GM18520 (cell line): ENCODE results near the gene MSX2.

Experiments used
- ATAC-seq: cut with Tn5 transposase; IDR thresholded peaks from one replicate; pipeline ENCODE4 v1.9.1; 2021; ENCODE audit not compliant: unreplicated experiment

MSX2 gene

GRCh38 chr5:174724484-174725260 is at the start of gene MSX2:
Gene MSX2, plus strand, starts transcription at chr5:174724582. Its CDS starts 78 bp downstream, at chr5:174724660.
- no peak for ATAC-seq

GRCh38 chr5:174675110-174675509 is 49.3 kb upstream of the MSX2 start:
- ATAC-seq: no peak

GRCh38 chr5:174675916-174676315 is 48.5 kb upstream of the MSX2 start:
- no peak for ATAC-seq

- no peak for ATAC-seq
Observed at GRCh38 chr5:174678107-174678506, 46.3 kb upstream of the MSX2 start.

- no peak for ATAC-seq
Observed at GRCh38 chr5:174680901-174681565, 43.3 kb upstream of the MSX2 start.

- no peak for ATAC-seq
Observed at GRCh38 chr5:174687503-174687902, 36.9 kb upstream of the MSX2 start.

- no peak for ATAC-seq
Observed at GRCh38 chr5:174688441-174689354, 35.7 kb upstream of the MSX2 start.

DNA sequence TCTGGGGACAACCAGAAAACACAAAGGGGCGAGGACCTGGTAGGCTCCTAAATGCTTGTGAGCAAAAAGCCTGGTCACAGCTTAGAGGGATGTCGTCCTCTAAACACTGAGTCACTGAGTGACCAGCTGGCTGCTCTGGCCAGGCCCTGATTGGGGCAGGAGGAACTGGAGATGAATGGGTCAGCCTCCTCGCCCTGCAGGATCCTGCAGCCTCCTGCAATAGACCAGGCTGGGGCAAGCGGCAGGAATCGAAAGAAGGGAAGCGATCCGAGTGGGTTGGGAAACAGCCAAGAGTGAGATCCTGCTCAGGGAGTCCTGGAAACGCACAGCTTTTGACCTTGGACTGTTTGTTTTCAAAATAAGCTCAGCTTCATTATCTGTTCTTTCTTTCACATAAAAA is 34.1 kb upstream of the MSX2 start:
- ATAC-seq: no peak

- ATAC-seq: no peak
Observed at GRCh38 chr5:174692381-174692780, 32.0 kb upstream of the MSX2 start.

- no peak for ATAC-seq
Observed at GRCh38 chr5:174692982-174693422, 31.4 kb upstream of the MSX2 start.

DNA sequence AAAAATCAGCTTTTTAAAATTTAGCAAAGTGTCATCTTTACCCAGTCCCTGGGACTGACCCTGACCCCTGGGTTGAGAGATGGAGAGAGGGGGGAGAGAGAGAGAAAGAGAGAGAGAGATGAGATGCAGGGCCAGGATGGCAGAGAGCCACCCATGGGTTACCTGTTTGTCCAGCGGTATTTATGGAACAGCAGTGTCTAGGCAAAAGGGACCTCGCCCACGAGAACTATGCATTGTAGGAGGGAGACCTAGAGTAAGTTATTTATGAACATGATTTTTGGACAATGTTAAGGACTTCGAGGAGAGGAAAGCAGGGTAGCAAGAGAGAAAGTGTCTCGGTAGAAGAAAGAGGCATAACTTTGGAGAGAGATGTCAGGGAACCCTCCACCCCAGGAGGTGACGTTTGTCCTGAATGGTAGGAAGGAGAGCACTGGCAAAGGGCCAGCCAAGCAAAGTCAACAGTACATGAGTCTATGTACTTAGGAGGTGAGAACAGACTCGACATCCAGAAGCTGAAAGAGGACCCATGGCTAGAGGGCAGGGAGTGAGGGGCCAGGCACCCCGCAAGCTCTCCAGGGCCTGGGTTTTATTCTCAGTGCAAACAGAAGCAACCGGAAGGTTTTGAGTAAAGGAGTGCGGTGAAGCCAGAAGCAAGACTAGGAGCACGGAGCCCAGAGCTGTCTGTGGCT is 30.5 kb upstream of the MSX2 start:
- ATAC-seq: no peak

DNA sequence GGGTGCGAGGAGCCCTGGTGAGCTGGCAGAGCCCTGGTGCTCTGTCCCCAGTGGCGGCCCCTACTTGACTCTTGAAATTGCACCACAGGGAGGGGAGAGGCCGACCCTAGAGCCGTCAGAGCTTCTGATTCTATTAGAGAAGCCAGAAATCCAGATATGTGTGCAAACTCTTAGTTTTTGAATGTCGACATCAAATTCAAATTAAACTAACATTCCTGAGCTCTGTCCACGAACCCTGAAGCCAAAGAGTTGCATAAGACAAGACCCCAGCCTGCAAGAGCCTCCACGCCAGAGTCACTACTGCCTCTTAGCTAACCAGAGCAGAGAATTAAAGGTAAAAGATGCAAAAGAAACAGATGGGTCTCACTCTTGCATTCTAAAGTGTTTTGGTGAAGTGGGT is 29.8 kb upstream of the MSX2 start:
- ATAC-seq: no peak

- ATAC-seq: no peak
Observed at GRCh38 chr5:174698156-174698555, 26.2 kb upstream of the MSX2 start.

GRCh38 chr5:174699131-174699530 is 25.3 kb upstream of the MSX2 start:
- no peak for ATAC-seq

GRCh38 chr5:174706997-174707572 is 17.3 kb upstream of the MSX2 start:
- ATAC-seq: no peak

- no peak for ATAC-seq
Observed at GRCh38 chr5:174707671-174708070, 16.7 kb upstream of the MSX2 start.

GRCh38 chr5:174708476-174709207 is 15.7 kb upstream of the MSX2 start:
- ATAC-seq: no peak

DNA sequence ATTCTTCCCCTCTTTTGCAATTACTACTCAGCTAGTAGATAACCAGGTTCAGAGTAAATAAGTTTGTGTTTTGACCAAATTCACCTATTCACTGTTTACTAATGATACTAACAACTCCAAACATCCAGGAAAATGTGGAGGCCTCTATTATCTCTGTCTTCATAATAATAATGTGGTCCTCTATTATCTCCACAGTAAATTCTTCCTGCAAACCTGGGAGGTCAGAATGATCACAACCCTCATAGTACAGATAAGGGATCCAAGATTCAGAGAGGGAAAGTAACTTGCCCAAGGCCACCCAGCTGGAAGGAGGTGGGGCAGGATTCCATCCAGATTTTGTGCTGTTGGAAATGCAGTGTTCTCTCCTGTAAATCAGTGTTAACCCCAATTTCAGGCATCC is 9.6 kb upstream of the MSX2 start:
- no peak for ATAC-seq

DNA sequence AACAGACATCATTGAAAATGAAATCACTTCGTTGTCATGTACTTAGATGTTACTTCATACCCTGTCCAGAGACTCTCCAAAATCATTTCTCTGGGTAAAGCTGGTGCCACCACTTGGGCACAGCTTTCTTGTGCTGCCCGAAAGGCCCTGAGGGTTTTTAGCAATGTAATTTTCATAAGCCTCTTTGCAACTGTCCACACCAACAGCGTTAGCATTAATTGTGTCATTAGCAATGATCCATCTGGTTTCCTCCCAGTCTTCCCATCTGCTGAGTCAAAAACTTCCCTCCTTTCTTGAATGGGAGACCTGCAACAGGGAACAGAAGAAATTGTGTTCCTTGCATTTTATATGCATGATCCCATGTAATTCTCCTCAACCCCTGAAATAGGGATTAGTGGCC is 8.6 kb upstream of the MSX2 start:
- no peak for ATAC-seq
